Epithelial cell of prostate (primary cell): ENCODE data around the gene SLC34A3.

ENCODE experiments used
- DNase-seq: peaks from one replicate; pipeline ENCODE4 v3.0.0-alpha.2; 2011; ENCODE audit warnings: low read depth, low spot score
- H3K27ac ChIP-seq: fragments of 450-650 bp; 2 replicates; pipeline ENCODE4 v1.5.1; 2017; ENCODE audit warnings: mild to moderate bottlenecking

Gene SLC34A3

DNA sequence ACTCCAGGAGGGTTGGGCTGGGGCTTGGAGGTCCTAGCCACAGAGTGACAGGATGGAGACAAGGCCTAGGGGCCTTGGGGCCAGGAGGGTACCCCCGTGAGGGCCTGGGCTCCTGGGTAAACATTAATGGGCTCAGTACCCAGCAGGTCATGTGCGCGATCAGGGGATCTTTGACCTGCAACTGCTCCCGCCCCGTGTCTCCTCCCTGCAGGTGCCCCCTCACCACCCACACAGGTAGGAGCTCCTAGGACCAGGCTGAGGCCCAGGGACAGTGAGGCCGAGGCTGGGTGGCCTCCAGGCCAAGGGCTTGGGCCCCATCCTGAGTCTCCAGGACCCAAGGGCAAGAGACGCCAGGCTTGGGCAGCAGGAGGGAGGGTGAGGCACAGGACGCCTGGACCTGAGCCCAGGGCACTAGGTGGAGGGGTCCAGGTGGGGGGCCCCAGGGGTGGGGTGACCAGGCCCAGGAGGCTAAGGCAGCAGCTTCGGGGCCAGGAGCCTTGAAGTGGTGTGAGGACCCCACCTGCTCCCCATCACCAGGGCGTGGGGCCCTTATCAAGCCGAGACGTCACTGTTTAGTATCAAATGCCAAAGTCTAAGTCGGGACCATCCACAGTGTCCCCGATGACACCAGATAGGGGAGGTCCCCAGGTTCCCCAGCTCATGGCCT, at the start of gene SLC34A3:
Gene SLC34A3 (plus strand): TSS at position 197 of the 667 bp plus-strand sequence. CDS start 802 bp downstream, outside the sequence.
- no peak within 1 kb of the TSS for H3K27ac ChIP-seq
- DNase-seq, result no peak

DNA sequence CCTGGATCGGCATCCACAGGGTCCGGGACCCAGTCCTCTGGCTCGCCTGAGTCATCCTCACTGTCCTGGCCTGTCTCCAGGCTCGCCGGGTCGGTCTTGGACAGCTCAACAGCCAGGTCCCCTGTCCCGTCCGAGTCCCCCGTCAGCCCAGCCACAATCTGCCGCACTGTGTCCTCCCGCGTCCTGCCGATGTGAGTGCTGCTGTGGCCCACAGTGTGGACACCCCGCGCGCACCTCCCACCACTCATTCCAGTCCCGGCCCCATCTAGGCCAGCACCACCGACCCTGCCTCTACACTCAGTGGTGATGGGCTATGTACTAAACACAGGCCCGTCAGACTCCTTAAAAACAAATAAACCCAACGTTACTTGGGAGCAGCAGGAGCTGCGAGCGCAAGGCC, 49.0 kb upstream of the SLC34A3 start:
- no peak for DNase-seq
- no peak overlapping the region for H3K27ac ChIP-seq

DNA sequence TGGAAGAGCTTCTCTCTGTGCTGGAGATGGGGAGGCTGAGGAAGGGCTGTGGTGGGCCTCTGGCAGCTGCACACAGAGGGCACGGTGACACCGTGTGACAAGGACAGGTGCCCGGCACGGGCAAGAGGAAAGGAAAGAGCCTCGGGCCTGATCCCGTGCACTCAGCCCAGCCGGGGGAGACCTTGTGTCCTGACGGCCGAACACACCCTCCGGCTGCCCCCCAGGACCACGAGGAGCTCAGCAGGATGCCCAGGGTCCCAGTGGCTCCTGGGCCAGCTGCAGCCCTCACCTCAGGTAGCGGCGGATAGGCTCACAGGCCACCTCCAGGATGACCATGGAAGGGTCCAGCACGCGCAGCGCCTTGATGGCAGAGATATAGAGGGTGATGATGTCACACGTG, 47.9 kb upstream of the SLC34A3 start:
- DNase-seq, result no peak
- no peak overlapping the region for H3K27ac ChIP-seq

DNA sequence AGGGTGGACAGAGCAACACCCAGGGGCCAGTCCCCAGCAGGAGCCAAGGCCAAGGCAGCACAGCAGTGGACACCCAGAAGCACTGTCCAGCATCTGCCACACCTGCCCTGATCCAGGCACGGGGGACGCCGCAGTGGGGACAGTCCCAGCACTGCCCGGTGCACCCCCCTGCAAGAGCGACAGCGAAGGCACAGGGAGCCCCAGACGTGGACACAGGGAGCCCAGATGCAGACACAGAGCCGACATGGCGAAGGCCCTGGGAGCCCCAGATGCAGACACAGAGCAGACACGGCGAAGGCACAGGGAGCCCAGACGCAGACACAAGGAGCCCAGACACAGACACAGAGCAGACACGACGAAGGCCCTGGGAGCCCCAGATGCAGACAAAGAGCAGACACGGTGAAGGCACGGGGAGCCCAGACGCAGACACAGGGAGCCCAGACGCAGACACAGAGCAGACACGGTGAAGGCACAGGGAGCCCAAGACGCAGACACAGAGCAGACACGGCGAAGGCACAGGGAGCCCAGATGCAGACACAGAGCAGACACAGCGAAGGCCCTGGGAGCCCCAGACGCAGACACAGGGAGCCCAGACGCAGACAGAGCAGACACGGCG, 46.6 kb upstream of the SLC34A3 start:
- no peak overlapping the region for H3K27ac ChIP-seq
- no peak for DNase-seq

DNA sequence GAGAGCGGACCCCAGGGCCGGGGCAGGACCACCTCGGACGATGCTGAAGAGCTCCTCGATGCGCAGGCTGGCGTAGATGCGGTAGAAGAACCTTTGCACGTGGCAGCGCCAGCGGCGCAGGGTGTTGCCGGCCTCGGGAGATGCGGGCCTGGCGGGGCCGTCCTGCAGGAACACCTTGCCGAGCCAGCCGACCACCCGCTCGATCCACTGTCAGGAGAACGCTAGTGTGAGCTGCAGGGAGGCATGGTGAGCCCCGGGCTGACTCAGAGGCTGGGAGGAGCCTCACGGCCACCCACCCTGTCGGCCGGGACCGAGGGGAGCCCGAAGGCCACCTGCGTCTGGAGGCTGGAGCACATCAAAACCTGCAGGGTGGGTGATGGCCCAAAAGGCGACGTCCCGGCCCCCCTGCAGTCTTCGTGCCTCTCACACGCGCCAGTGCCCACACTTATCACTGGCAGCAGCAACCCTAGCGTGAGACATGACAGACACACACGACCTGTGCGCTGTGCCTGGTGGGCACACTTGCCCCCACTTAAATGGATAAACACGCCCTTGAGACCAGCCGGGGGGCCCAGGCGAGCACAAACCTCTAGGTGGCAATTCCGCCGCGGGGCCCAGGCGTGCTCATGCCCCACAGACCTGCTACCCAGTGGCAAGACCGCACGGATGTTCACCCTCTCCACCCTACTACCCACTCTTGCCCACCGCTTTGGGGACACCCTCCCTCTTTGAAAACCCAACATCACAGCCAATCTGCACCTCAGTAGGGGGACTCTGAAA, 45.6 kb upstream of the SLC34A3 start:
- no peak overlapping the region for H3K27ac ChIP-seq
- DNase-seq, result no peak

DNA sequence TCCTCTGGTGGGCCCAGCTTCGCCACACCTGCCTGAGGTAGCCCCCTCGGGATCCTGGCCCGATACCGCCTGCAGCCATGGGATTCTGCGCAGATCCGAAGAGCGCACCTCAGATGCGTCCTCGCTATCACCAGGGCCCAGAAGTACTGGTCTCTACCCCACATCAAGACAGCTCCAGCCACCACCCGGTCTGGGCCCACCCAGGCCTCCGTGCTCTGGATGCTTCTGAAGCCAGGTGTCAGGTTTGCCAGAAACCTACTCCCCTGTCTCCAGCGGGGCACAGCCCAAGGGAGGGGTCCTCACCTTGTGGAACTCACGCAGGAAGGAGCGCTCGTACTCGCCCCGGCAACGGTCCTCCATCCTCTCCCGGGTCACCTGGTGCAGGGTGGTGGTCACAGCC, 44.8 kb upstream of the SLC34A3 start:
- no peak for DNase-seq
- no peak overlapping the region for H3K27ac ChIP-seq

DNA sequence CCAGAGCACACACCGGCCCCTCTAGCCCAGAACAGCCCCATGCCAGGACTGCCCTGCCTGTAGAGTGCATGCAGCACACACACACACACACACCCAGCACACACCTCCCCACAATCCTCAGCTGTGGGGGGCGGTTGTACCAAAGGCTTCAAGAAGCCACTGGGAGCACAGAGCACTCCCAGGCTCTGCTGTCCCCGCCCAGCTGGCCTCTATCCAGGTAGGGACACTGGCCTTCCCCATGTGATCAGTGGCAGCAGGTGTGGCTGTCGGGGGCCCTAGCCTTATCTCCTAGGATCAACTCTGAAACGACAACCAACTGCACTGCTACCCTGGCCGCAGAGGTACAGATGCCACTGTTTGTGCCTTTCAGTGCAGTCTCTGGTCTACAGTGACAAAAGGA, 44.3 kb upstream of the SLC34A3 start:
- H3K27ac ChIP-seq, result no peak overlapping the region
- no peak for DNase-seq

DNA sequence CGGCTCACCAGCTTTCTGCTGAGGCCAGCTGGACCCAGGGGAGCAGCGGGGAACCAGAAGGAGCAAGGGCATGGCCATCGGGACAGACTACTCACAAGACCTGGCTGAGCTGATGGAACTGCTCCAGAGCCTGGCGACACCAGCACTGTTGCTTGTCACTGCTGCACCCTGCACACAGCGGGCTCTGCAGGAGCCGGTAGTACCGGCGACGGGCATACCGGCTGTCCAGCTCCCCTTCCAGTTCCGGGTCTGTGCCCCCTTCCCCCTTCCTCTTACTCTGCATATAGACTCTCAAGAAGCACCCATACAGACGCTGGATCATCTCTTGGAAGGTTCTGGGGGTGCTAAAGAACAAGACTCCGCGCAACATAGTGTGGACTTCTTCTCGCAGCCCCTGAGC, 43.3 kb upstream of the SLC34A3 start:
- no peak for DNase-seq
- no peak overlapping the region for H3K27ac ChIP-seq

DNA sequence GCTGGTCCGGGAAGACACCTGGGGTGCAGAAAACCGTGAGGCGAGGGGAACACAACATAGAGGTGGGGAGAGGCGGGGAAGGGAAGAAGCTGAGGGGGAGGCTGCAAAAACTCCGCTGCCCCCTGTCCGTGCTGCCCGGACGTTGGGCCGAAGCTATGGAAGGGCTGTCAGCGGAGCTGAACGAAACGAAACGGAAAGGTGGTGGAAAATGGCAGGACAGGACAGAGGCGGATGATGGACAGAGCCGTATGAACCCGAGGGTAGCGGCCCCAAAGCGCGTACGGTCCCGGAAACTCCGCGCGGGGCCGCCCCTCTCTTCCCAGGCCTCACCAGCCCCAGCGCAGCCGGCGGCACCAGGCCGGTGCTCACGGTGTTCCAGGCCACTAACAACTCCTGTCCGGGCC, 42.6 kb upstream of the SLC34A3 start:
- H3K27ac ChIP-seq, result peak overlapping the region; percentile 96
- no peak for DNase-seq

DNA sequence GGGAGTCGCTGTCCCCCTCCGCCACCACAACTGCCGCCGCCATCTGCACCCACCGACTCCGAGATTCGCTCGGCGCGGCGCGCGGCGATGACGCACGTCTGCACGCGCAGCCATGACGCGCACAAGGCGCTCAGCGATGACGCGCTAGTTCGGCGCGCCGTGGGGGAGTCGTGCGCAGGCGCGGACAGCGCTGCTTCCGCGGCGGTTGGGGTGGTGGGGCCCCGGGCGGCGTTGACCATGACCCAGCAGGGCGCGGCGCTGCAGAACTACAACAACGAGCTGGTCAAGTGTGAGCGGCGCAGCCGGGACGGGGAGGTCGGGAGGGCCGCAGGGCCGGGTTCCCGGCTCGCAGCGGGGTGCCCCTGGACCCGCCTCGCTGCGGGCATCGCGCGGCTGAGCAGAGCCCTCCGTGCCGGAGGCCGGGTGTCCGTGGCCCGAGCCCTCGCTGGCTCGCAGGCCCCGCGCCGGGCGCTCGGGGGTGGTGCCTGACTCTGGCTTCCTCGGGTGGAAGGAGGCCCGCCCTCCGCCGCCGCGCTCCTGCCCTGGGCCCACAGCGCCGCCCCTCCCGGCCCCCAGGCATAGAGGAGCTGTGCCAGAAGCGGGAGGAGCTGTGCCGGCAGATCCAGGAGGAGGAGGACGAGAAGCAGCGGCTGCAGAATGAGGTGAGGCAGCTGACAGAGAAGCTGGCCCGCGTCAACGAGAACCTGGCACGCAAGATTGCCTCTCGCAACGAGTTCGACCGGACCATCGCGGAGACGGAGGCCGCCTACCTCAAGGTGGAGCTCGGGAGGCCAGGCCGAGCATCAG, 42.0 kb upstream of the SLC34A3 start, which contains the start of the genes ANAPC2 and SSNA1:
Gene ANAPC2 (minus strand): TSS at position 71 of the 807 bp plus-strand sequence. CDS start 28 bp downstream, at position 43.
Gene SSNA1 (plus strand): TSS at position 187 of the 807 bp plus-strand sequence. CDS start 51 bp downstream, at position 238.
- peak; percentile 77 for DNase-seq
- peak within 1 kb of the TSS; percentile 96 for H3K27ac ChIP-seq

DNA sequence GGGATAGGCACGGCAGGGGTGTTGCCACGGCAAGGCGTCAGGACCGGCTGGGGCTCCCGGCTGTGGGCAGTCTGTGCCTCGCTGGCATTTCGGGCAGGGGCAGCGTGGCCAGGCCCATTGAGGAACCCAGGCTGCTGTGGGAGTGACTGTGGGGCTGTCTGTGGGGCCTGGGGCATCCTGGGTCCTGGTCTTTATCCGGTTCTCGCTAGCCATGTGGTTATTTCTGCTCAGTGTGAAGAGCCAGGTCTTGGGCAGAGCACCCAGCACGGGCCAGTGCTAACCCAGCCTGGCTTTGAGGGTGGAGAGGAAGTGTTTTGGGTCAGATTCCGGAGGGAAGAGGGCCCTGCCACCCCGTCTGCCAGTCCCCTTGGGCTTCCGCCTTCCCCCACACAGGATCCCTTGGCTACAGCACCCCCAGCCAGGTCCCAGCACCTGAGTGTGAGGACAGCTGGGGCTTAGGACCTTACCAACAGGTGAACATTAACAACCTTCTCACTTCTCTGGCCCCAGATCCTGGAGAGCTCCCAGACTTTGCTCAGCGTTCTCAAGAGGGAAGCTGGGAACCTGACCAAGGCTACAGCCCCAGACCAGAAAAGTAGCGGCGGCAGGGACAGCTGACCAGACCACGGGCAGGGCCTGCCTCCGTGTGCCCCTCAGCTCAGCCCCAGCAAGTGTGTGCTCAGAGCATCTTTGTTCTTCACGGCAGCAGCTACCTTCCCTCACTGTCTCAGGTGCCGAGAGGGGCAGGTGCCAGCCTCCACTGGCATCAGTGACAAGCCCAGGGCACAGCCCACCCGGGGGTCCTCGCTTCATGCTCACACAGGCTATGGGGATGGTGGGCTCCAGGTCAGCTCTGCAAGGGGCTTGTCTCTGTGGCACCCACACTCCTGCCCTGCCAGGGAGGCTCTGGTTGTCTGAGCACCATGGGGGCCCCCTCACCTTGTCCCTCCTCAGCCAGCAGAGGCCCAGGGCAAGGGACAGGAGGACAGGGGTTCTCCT, 41.1 kb upstream of the SLC34A3 start:
- no peak for DNase-seq
- peak overlapping the region; percentile 96 for H3K27ac ChIP-seq

DNA sequence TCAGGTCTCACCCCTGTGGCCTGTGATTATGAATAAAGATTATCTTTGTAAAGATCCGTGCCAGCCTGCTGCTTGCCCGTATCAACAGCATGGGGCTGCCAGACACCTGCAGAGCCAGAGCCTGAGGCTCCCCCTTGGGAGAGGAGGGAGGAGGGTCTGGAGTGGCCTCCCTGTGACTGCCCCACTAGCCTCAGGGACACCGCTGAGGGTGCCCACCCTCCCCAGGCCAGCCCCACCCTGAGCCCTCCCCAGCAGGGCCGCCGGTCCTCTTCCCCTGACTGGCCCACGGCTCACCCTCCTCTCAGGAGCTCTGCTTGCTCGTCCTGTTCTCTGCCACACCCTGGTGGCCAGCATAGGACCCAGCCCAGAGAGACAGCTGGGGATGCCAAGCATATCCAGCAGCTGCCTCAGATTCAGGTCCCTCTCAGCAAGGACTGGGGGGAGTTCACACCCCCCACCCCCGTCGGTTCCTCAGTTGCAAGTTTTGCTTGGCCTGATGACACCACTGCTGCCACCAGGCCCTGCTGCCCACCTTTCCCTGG, 40.3 kb upstream of the SLC34A3 start:
- no peak overlapping the region for H3K27ac ChIP-seq
- DNase-seq, result no peak

DNA sequence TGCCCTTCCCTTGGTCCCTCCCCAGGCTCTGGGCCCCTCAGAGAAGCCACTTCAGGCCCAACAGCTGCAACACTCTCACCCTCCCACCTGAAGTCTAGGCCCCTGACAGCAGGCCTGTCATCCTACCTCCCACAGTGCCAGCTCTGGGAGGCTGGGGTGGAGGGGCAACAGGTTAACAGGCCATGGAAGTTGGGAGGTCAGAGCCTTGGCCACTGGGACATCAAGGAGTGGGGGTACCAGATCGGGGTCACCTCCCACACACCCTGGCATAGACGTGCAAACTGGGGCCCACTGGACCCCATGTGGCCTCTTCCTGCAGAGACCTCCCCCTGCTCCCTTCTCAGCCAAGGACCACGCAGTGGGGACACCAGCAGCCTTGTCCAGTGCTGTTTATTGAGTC, 39.5 kb upstream of the SLC34A3 start:
- no peak overlapping the region for H3K27ac ChIP-seq
- DNase-seq, result no peak

DNA sequence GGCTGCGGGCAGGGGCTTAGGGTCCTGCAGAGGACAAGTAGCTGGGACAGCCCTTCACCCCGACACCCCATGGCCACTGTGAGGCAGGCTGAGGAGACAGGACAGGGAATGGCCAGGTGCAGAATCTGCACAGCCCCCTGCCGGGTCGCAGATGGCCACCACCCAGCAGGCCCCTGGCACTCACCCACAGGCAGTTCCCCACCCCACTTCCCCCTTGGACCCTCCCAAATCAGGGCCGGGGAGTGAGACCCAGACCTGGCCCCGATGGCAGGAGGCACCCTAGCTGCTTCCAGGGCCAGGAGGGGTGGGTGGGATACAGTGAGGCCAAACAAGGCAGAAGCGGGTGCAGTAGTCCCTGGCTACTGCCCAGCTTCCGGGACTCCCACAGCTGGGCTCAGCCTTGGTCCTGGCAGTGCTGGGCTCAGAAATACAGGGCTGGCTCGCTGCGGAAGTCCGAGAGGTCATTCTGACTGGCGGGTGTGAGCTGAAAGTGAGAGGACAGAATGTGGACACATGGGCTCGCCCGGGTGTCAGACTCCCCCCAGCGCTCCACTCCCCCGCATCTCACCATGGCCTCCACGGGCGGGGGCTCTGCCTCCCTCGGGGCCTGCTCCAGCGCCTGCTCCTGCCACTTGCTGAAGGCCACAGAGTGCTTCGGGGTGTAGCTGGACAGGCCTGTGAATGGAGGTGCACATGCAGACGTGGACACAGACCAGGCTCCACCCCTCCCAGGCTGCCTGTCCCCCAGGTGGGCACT, 38.8 kb upstream of the SLC34A3 start:
- DNase-seq, result no peak
- no peak overlapping the region for H3K27ac ChIP-seq

DNA sequence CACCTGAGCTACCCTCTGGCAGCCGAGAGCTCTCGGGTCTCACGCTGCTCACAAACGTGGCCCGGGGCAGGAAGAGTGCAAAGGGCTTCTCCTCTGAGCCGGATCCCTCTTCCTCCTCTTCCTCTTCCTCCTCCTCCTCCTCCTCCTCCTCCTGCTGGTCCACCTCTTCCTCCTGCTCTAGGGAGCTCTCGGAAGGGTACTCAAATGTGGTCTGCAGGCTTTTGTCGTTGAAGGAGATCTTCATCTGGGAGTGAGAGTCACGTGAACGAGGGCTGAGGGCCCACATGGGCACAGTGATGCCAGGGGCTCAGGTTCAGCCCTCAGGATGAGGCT, 38.3 kb upstream of the SLC34A3 start:
- no peak for DNase-seq
- no peak overlapping the region for H3K27ac ChIP-seq

DNA sequence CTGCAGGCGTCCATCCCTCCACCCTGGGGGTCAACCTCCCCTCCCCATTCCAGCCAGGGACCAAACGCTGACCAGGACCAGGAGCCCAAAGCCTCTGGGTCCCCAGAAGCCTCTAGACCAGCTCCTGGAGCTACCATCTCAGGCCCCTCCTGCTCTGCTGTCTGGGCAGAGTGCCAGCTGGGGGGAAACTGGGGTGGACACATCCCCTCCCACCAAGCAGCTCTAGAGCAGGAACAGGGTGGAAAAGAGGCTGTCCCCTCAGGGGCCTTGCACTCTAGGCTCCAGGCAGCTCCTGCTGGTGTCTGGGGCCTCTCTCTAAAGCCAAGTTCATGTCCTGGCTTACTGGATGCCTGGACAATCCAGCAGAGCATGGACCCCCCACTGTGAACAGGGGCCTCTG, 37.8 kb upstream of the SLC34A3 start:
- DNase-seq, result no peak
- no peak overlapping the region for H3K27ac ChIP-seq

DNA sequence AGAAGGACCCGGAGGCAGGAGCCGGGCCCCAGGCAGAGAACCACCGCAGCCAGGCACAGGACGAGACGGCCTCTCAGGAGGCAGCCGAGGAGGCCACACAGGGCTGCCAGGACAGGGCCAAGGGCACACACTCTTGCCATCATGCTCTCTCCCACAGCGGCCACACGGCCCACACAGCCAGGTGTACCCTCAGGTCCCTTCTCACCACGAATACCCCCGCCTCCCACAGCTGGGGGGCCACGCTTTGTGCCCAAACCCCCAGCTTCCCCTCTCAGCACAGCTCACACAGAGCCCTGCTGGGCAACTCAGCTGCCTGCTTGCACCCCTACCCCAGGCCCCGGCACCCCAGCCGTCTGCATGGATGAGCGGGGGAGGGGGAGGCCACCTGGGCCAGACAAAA, 36.9 kb upstream of the SLC34A3 start:
- DNase-seq, result no peak
- no peak overlapping the region for H3K27ac ChIP-seq

DNA sequence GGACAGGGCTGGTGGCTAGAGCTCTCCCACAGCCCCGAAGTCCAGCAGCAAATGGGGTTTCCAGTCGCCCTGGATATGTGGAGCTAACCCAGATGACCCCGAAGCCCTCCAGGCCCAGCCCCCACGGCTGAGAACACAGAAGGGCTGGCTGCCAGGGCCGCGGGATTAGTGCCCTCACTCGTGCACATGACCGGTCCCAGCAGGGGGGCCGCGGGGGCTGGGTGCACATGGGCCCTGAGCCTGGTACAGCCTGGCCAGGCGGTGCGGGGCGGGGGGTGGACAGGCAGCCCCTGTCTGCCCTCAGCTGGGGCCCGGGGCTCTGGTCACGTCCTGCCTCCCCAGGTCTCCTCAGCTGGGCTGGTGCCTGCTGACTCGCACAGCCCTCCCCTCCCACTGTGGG, 36.3 kb upstream of the SLC34A3 start:
- H3K27ac ChIP-seq, result no peak overlapping the region
- no peak for DNase-seq
